IMR-90 (cell line): ENCODE results near the gene NEURL1.

Experiments used
- BHLHE40 ChIP-seq: fragments of 150-350 bp; IDR thresholded peaks from 2 replicates; pipeline ENCODE4 v1.6.1; 2016; ENCODE audit warnings: mild to moderate bottlenecking, low read depth, low read length
- CEBPB ChIP-seq: IDR thresholded peaks from 2 replicates; pipeline ENCODE4 v1.6.1; 2012; ENCODE audit warnings: low read depth, low read length, improper control_type of control experiment
- CTCF ChIP-seq: conservative IDR thresholded peaks from 2 replicates; pipeline ENCODE4 v1.5.1; 2012; ENCODE audit warnings: mild to moderate bottlenecking, low read depth, low read length, improper control_type of control experiment
- MXI1 ChIP-seq: IDR thresholded peaks from 2 replicates; pipeline ENCODE4 v1.6.1; 2012; ENCODE audit warnings: low read depth, mild to moderate bottlenecking, low read length, moderate library complexity, borderline replicate concordance
- POLR2A ChIP-seq: IDR thresholded peaks from 2 replicates; pipeline ENCODE4 v1.6.1; 2012; ENCODE audit warnings: mild to moderate bottlenecking, low read depth, low read length
- RAD21 ChIP-seq: IDR thresholded peaks from 2 replicates; pipeline ENCODE4 v1.6.1; 2012; ENCODE audit warnings: low read length, improper control_type of control experiment
- RFX5 ChIP-seq: IDR thresholded peaks from 2 replicates; pipeline ENCODE4 v1.8.0; 2012; ENCODE audit warnings: low read depth, mild to moderate bottlenecking, low read length, moderate library complexity
- SMC3 ChIP-seq: fragments of 150-350 bp; IDR thresholded peaks from 2 replicates; pipeline ENCODE4 v1.6.1; 2016; ENCODE audit warnings: low read depth, mild to moderate bottlenecking, antibody characterized with exemption, low read length, moderate library complexity
- USF2 ChIP-seq: fragments of 150-350 bp; IDR thresholded peaks from 2 replicates; pipeline ENCODE4 v1.6.1; 2017; ENCODE audit warnings: mild to moderate bottlenecking, antibody characterized with exemption, low read length, low read depth

GRCh38 chr10:103636492-103636891, 143.0 kb downstream of the NEURL1 start:
- TF ChIP-seq POLR2A (no peak), CTCF (no peak), RAD21 (no peak), CEBPB (no peak), USF2 (no peak), BHLHE40 (no peak), MXI1 (no peak), SMC3 (no peak), RFX5 (no peak)
